GM18951 (cell line): ENCODE data around the gene TRIM8.

Experiments used
- POLR2A ChIP-seq: IDR thresholded peaks from 4 replicates; pipeline ENCODE4 v1.6.1; 2011; ENCODE audit warnings: mild to moderate bottlenecking; ENCODE audit not compliant: insufficient read length, insufficient read depth; ENCODE audit errors: extremely low read depth
- in situ Hi-C: fragments of 300-500 bp; cut with MboI; formaldehyde crosslinking; loops from one replicate; pipeline ENCODE4 v1.12.0; 2022; ENCODE audit warnings: low sequenced_read_pairs, mixed read lengths, inconsistent platforms; ENCODE audit not compliant: unreplicated experiment

The TRIM8 gene

DNA sequence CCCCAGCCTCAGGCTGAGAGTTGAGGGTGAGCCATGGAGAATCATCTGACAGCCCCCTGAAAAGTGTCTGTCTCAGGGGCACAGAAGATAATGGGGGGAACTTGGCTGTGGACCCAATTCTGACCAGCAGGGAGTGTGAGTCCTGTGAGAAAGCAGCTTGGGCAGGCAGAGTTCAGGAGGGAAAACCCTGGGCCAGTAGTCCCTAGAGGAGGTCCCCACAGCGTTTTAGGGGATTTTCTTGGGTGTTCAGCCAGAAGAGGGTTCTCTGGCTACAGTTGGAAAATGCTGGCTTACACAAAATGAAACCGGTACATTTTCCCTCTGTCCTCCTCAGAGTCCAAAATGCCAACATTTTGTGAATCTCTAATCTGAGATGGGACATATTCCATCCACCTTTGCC, 35.8 kb upstream of the TRIM8 start:
- TF ChIP-seq POLR2A = no peak
- in situ Hi-C loops = no loop called here

DNA sequence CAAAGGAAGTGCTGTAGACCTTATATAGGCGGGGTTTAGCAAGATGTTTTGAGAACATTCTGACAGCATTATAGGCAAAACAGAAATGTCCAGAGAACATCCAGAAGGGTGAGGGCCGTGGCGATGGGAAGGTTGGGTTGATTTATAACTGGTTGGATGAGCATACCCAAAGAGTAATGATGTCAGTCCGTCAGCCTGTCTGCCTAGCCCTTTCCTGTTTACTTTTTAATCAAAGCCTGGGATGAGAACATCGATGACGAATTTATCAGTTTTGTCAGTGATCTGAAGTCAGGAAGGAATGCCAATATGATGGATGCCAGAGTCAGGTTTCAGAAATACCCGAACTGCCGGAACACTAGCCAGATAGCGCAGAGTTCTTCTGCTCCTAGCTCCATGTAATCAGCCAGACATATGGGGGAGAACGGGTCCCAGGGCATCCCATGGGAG, 33.8 kb upstream of the TRIM8 start:
- TF ChIP-seq POLR2A = no peak
- in situ Hi-C loops = no loop called here

DNA sequence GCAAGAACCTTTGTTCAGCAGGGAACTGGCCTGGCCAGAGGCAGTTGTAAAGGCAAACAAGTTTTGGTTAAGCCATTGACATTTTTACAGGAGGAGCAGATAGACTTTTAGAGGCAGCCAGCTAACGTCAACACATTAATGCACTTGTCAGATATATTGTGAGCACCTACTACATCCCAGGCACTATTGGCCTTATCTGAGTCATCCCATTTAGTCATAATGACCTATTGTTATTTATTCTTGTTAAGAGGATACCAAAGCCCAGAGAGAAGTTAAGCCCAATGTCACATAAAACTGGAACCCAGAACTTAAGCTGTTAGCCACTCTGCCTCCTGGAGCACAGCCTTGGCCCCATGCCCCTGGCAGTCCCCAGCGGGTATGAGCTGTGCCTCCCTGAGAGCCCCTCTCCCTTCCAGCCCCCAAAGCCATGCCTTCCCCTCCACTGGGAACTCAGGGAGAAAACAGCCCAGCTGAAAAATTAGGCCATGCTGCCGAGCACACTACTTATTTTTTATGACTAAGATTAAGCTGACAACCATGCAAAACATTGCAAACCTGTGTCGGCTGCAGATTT, 32.7 kb upstream of the TRIM8 start:
- TF ChIP-seq POLR2A = no peak

DNA sequence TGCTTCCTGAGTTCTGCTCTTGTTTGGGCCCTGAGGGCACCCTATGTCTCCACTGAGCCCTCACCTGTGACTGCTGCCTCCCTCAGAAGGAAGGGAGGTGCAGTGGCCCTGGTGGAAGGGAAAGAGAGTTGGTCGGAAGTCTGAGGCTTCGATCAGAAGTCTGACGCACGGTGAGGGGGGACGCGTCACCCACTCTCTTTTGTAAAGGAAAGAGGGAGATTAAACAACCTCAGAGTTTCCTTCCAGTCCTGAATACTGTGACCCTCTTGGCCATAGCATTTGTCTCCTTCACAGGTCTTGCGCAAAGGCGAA, 31.4 kb upstream of the TRIM8 start:
- no peak for TF ChIP-seq POLR2A
- in situ Hi-C loops = no loop called here

More for the DNA sequence above, 32.7 kb upstream of the TRIM8 start:
- in situ Hi-C loops = no loop called here

DNA sequence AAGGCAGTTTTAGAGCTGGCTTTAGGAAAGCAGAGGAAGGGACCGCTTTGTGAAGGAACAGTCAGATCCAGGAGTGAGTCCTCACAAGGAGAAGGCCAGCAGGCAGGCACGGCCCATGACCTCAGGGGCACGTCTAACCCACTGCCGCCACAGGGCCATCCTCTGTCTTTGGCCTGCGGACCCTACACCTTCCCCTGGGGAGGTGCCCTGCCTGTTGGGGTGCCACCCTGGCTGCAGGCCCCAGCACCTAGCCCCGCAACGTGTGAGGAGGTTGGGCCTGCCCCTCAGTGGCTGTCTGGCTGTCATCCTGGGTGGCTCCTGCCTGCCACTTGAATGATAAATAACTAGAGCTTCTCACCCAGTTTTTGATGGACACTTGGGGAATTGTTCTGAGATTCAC, 31.0 kb upstream of the TRIM8 start:
- TF ChIP-seq POLR2A = no peak
- in situ Hi-C loops = no loop called here

DNA sequence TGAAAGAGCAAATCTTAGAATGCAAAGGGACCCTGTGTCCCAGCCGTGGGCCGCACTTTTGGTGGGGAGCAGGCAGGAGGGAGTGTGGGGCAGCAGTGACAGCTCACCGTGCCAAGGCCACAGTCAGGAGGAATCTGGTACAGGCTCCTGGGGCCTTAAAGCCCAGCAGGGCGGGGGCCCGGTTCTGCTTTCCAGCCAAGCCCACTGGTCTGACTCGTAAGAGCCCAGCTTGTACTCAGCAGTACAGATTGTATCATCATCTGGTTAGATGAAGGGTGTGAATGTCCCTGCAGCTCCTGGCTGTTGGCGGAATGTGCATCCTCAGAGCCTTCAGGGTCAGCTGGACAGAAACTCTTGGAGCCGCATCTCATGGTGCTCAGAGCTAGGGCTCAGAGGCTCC, 30.5 kb upstream of the TRIM8 start:
- in situ Hi-C loops = no loop called here
- no peak for TF ChIP-seq POLR2A

DNA sequence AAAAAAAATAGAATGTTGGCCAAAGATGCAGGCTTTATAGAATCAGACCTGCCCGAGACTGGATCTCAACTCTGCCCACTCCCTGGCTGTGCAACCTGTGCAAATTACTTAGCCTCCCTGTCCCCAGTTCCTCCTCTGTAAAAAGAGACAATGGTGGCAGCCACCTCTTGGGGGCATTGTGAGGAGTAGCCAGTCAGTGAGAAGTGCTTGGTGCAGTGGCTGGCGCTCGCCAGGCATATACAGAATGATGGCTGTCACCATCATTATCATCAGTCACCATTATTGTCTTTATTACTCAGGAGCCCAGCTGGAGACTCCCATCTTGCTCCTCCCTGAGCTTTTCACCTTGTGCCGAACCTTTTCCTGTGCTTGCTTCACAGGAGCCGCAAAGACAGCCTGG, 29.4 kb upstream of the TRIM8 start:
- in situ Hi-C loops = no loop called here
- TF ChIP-seq POLR2A = no peak

DNA sequence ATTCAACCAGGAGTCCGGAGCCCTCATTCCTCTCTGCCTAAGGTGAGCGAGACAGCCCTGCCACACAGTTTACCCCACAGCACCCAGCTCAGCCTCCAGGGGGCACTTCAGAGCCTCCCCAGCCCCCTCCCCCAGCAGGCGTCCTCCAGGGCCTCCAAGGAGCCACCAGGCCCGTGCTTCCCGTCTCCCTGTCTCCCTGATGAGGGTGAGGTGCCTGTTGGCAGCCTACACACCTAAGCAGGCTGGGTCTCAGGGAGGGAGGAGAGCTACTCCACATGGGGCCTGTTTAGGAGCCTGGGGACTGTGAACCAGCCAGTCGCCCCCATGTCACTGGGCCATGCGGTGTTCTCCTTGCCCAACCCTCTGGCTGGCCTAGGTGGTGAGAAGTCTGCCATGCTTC, 28.9 kb upstream of the TRIM8 start:
- TF ChIP-seq POLR2A = no peak
- in situ Hi-C loops = no loop called here

DNA sequence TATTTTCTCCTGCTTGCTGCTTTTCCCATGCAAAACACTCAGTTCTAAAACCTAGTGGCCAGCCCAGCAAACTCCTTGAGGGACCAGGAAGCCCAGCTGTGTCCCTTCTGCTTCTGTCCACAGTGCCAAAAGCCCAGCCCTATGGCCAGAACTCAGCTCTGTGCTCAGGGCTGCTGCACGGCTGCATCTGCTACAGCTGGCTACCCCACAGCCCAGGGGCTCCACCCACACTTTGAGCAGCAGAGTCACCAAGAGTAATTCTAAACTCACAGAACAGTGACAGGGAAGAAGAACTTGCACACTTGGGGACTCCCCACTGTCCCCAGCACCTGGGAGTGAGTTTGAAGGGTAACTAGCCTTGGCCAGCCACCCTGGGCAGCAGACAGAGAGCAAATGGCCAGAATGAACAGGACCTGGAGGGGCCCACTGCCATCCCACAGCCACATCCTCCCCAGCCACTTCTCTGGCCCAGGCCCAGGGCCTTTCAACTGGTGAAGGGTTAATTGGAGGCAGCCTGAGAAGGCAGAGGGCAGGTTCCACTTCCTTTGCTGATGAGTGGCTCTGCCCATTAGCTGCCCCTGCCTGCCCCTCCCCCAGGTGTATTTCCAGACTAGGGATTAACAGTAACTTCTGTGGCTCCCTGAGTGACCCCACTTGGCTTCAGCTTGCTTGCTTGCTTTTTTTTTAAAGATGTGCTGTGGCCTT, 28.1 kb upstream of the TRIM8 start:
- TF ChIP-seq POLR2A = no peak
- in situ Hi-C loops = no loop called here

DNA sequence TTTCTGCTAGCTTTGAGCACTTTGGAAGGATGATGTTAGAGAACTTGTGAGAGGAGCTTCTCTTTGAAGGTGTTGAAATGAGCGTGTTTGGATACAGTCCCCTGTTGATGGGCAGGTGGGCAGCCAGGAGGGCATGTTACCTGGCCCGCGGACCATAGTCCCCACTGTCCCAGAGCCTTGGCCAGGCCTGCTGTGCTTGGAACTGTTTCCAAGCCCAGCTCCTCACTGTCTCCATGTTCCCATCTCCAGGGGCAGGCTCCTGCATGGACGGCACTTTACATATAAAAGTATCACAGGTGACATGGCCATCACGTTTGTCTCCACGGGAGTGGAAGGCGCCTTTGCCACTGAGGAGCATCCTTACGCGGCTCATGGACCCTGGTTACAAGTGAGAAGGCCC, 27.2 kb upstream of the TRIM8 start:
- TF ChIP-seq POLR2A = no peak
- in situ Hi-C loops = no loop called here

DNA sequence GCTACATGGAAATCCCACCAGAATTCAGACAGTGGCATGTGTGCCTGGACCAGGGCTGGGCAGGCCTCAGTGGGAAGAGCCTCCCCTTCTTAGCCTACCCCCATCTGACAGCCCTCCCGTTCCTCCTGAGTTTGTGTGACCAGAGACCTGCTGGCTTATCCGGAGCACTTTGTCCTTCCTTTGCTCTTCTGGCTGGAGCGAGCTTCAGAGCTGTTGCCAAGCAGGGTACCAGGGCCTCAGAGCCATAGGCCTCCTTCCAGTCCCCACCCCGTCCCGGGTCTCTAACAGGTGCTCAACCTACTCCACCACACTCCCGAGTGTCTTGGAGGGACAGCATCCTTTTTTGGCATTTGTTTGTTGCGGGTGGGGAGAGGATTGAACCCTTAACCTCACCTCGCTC, 26.5 kb upstream of the TRIM8 start:
- no peak for TF ChIP-seq POLR2A
- in situ Hi-C loops = no loop called here

DNA sequence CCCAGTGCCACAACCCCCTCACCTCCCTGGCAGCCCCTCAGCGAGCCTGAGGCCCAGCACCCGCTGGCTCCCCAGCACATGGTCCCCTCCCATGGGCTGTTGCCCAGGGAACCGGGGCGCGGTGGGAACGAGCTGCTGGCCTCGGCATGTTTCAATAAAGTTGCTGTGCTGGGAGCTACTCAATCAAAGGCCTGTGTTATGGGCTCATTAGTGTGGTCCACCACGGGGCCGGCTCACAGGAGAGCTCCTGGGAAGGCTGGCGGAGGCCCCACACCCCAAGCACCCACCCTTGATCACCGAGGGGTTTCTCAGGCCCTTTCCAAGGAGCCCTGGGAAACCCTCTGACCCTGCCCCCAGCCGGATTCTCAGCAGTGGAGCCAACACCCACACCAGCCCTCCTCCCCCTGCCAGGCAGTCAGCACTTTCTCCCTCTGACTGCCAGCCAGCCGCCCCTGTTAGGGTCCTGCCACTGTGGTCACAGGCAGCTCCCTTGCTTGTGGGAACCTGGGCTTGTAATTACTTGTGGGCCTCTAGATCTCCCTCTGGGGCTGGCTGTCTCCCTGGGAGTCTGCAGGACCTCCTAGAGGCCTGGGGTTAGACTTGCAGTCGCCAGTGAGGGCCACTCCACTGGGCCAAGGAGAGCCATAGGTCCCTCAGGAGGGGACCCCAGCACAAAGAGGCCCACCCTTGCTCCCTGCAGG, 24.8 kb upstream of the TRIM8 start:
- in situ Hi-C loops = no loop called here
- no peak for TF ChIP-seq POLR2A

DNA sequence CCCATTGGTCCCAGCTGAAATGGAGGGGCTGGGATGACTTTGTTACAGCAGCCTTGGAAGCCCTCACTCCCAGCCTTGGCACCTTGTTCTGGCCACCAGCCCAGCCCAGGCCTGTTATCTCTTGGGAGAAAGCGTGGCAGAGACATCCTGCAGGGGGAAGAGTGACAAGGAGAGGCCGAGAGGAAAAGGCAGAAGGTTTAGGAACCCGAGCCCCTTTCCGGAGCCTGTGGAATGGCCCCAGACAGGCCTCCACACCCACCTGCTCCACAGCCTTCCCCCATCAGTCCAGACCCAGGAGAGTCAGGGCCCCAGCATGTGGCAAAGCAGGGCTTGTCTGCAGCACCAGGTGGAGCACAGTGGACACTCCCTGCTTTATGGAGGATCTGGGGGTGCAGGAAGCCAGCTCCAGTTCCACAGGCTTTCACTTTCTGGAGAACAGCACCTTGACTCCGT, 24.1 kb upstream of the TRIM8 start:
- no peak for TF ChIP-seq POLR2A
- in situ Hi-C loops = no loop called here
